ENCODE results near the gene CHODL. TPM values are rescaled to one million over a fixed set of nuclear protein-coding genes. Genes with fewer than 3 reads are reported as not detected.

The CHODL gene
- total RNA-seq, 1 donor from 2014 or later, result not detected

- no peaks in the 10 kb centered on the region for H3K4me1 ChIP-seq
- no peak for TF ChIP-seq CTCF (IDR thresholded peaks at IDR 0.05)
- H3K36me3 ChIP-seq, result no peaks in the 10 kb centered on the region
- no peak for DNase-seq (ENCODE audit: low spot score in 2 of 2)
- no peaks in the 10 kb centered on the region for H3K9me3 ChIP-seq
- no peak overlapping the region for H3K4me3 ChIP-seq
- no peaks in the 10 kb centered on the region for H3K27me3 ChIP-seq
- no peak overlapping the region for H3K27ac ChIP-seq
- intact Hi-C loops (cut with DNase I), result no loop called here
Measured at GRCh38 chr21:18251065-18251464, 6.4 kb downstream of the CHODL start.

- no peak for TF ChIP-seq CTCF (IDR thresholded peaks at IDR 0.05)
- Histone ChIP-seq H3K9me3 (no peaks in the 10 kb centered on the region), H3K4me1 (no peaks in the 10 kb centered on the region), H3K36me3 (no peaks in the 10 kb centered on the region), H3K27me3 (no peaks in the 10 kb centered on the region), H3K27ac (no peak overlapping the region), H3K4me3 (no peak overlapping the region)
- no peak for DNase-seq (ENCODE audit: low spot score in 2 of 2)
- intact Hi-C loops (cut with DNase I), result no loop called here
Measured at GRCh38 chr21:18252256-18252655, 7.6 kb downstream of the CHODL start.

GRCh38 chr21:18252680-18253079, 8.0 kb downstream of the CHODL start:
- intact Hi-C loops (cut with DNase I), result no loop called here
- H3K4me1 ChIP-seq, result no peaks in the 10 kb centered on the region

GRCh38 chr21:18253221-18253620, 8.6 kb downstream of the CHODL start:
- Histone ChIP-seq H3K4me3 (no peak overlapping the region), H3K9me3 (no peaks in the 10 kb centered on the region), H3K27ac (no peak overlapping the region), H3K36me3 (no peaks in the 10 kb centered on the region), H3K4me1 (no peaks in the 10 kb centered on the region), H3K27me3 (no peaks in the 10 kb centered on the region)
- no peak for DNase-seq (ENCODE audit: low spot score in 2 of 2)
- TF ChIP-seq CTCF (IDR thresholded peaks at IDR 0.05), result no peak
- intact Hi-C loops (cut with DNase I), result no loop called here

More at GRCh38 chr21:18252680-18253079, 8.0 kb downstream of the CHODL start:
- H3K27ac ChIP-seq, result no peak overlapping the region
- no peaks in the 10 kb centered on the region for H3K9me3 ChIP-seq
- no peak overlapping the region for H3K4me3 ChIP-seq
- no peaks in the 10 kb centered on the region for H3K27me3 ChIP-seq
- H3K36me3 ChIP-seq, result no peaks in the 10 kb centered on the region
- DNase-seq (ENCODE audit: low spot score in 2 of 2), result no peak
- no peak for TF ChIP-seq CTCF (IDR thresholded peaks at IDR 0.05)

GRCh38 chr21:18253799-18254198, 9.2 kb downstream of the CHODL start:
- Histone ChIP-seq H3K4me3 (no peak overlapping the region), H3K27ac (no peak overlapping the region), H3K36me3 (no peaks in the 10 kb centered on the region), H3K4me1 (no peaks in the 10 kb centered on the region), H3K27me3 (no peaks in the 10 kb centered on the region), H3K9me3 (no peaks in the 10 kb centered on the region)
- intact Hi-C loops (cut with DNase I), result no loop called here
- TF ChIP-seq CTCF (IDR thresholded peaks at IDR 0.05), result no peak
- DNase-seq (ENCODE audit: low spot score in 2 of 2), result no peak

GRCh38 chr21:18265944-18266343, 21.3 kb downstream of the CHODL start:
- Histone ChIP-seq H3K27ac (no peak overlapping the region), H3K4me3 (no peak overlapping the region), H3K27me3 (no peaks in the 10 kb centered on the region), H3K36me3 (no peaks in the 10 kb centered on the region), H3K4me1 (no peaks in the 10 kb centered on the region), H3K9me3 (no peaks in the 10 kb centered on the region)
- intact Hi-C loops (cut with DNase I), result no loop called here
- DNase-seq (ENCODE audit: low spot score in 2 of 2), result no peak
- TF ChIP-seq CTCF (IDR thresholded peaks at IDR 0.05), result no peak

Measured in ascending aorta (tissue), 2 donors.